Ascending aorta (tissue), 2 donors: Measurements from ENCODE around the gene NCK2. TPM values are rescaled to one million over a fixed set of nuclear protein-coding genes. Genes with fewer than 3 reads are reported as not detected.

ENCODE experiments used
- DNase-seq, 2 donors: peaks; one replicate each; pipeline ENCODE4 v3.0.0-alpha.2; 2019; ENCODE audit warnings: low spot score in 2 of 2
- H3K27ac ChIP-seq, 2 donors: fragments of 200-600 bp; sonication (generic); one replicate each; pipeline ENCODE4 v1.5.1; 2016 to 2017; ENCODE audit warnings: mild to moderate bottlenecking in 1 of 2
- H3K27me3 ChIP-seq: fragments of 200-600 bp; sonication (generic); one replicate; pipeline ENCODE4 v1.5.1; 2017
- H3K36me3 ChIP-seq, 2 donors: fragments of 200-600 bp; sonication (generic); one replicate each; pipeline ENCODE4 v1.5.1; 2016
- H3K4me1 ChIP-seq, 2 donors: fragments of 200-600 bp; sonication (generic); one replicate each; pipeline ENCODE4 v1.5.1; 2016 to 2017; ENCODE audit warnings: mild to moderate bottlenecking in 1 of 2
- H3K4me3 ChIP-seq, 2 donors: fragments of 200-600 bp; sonication (generic); one replicate each; pipeline ENCODE4 v1.5.1; 2016 to 2017; ENCODE audit warnings: mild to moderate bottlenecking in 1 of 2
- H3K9me3 ChIP-seq, 2 donors: fragments of 200-600 bp; sonication (generic); one replicate each; pipeline ENCODE4 v1.5.1; 2016
- intact Hi-C: fragments of 100-400 bp; cut with DNase I; formaldehyde crosslinking; loops from one replicate; pipeline ENCODE4 v1.15.1; 2023
- total RNA-seq: library from RNA; depleted of rRNA; stranded (reverse); fragments of >200 nt; gene quantifications from one replicate; pipeline ENCODE4 v1.1.0, GENCODE V29; 2016
- TF ChIP-seq, protein P1 (sequence below), 3 experiments: fragments of 200-600 bp in 2 of 3; fragments of 450-650 bp in 1 of 3; sonication (generic) in 2 of 3; IDR thresholded peaks; one replicate each; pipeline ENCODE4 v1.5.1; 2016 to 2019; ENCODE audit warnings: antibody characterized with exemption in 3 of 3, mild to moderate bottlenecking in 1 of 3, moderate library complexity in 1 of 3

Gene NCK2
- total RNA-seq, 1 donor from 2014 or later, result 57.6 TPM

DNA sequence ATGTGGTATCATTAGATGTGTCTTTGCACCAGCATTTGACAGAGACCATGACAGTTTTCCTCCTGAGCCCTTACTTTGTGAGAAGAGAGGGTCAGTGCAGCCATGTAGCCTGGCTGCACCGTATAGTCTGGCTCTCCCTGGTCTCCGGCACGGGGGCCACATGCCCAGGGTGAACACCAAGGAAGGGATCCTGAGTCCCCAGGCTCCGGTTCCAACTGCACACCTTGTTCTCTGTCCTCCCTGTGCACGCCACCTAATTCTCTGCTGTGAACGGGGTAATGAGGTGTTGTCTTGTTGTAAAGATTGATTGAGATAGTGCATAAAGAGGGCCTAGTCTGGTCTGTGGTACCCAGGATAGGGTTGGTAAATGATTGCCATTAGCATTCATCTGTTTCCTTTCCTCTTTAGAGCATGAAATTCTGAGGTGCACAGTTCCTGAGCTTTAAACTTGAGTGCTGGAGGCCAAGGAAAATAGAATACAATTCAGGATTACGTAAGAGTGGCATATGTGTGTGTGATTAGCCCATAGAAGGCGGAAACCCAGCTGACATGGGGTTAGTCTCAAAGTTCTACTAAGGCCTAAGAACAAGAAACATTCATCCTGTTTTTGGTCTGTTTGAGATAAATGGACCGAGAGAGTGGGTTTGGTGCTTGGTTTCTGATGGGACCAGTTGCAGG lies 55.5 kb downstream of the NCK2 start:
- Histone ChIP-seq H3K27me3 (no peaks in the 10 kb centered on the region), H3K4me3 (no peak overlapping the region), H3K4me1 (peaks cover 20 to 45% of the 10 kb centered on the region in 2 donors), H3K27ac (peak overlapping the region; percentile 26 to 38), H3K9me3 (no peaks in the 10 kb centered on the region), H3K36me3 (no peaks in the 10 kb centered on the region)
- intact Hi-C loops, result no loop called here
- TF ChIP-seq, protein P1, sequence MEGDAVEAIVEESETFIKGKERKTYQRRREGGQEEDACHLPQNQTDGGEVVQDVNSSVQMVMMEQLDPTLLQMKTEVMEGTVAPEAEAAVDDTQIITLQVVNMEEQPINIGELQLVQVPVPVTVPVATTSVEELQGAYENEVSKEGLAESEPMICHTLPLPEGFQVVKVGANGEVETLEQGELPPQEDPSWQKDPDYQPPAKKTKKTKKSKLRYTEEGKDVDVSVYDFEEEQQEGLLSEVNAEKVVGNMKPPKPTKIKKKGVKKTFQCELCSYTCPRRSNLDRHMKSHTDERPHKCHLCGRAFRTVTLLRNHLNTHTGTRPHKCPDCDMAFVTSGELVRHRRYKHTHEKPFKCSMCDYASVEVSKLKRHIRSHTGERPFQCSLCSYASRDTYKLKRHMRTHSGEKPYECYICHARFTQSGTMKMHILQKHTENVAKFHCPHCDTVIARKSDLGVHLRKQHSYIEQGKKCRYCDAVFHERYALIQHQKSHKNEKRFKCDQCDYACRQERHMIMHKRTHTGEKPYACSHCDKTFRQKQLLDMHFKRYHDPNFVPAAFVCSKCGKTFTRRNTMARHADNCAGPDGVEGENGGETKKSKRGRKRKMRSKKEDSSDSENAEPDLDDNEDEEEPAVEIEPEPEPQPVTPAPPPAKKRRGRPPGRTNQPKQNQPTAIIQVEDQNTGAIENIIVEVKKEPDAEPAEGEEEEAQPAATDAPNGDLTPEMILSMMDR (IDR thresholded peaks at IDR 0.05), result no peak
- DNase-seq, result no peak

DNA sequence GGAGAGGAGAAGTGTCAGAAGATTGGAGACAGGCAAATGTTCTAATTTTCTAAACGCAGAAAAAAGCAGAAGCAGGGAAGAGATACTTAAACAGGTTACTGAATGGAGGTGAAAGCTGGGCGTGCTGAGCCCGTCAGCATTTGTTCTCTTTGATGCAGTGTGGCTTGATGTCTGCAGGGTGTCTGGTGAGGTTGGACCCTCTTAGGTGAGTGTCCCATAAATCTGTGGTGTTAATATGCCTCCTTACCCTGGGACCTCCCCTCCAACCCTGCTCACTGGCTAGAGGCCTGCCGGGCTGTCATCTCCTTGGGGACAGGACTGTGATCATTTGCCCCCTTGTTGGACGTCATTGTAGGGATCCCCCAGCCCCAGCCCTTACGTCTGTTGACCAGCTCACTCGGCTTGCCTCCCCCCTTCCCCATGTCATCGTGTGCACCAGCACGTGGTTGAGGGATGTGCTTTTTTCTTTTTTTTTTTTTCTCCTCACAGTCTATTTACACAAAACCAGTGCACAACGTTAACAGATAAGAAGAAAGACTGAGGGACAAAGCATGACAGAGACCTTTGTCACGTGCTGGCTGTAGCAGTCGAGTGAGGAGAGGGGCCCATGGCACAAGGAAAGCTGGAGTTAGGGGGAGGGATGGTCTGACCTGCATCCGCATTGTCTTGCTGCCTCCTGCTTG lies 56.4 kb downstream of the NCK2 start:
- TF ChIP-seq, protein P1 (IDR thresholded peaks at IDR 0.05), result no peak
- DNase-seq, result no peak

DNA sequence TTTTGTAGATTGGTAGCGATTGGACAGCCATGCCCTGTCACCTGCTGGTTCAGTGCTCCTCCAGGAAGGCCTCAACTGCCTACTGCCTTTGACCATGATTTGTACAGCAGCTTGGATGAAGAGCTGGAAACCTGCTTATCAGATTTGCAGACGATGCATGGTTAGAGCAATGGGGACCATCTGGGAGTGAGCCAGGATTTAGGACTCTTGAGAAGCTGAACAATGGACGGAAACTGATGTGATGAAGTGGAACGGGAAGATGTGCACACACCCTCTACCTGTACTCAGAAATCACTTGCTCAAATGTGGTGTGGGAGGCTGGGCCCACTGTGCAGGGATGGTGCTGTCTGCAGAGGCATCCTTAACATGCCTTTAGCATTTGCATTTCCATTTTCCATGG lies 57.2 kb downstream of the NCK2 start:
- H3K9me3 ChIP-seq, result no peaks in the 10 kb centered on the region
- TF ChIP-seq, protein P1 (IDR thresholded peaks at IDR 0.05), result no peak
- no peak for DNase-seq
- no peak overlapping the region for H3K4me3 ChIP-seq
- intact Hi-C loops, result no loop called here
- H3K27me3 ChIP-seq, result no peaks in the 10 kb centered on the region
- no peak overlapping the region for H3K27ac ChIP-seq
- no peaks in the 10 kb centered on the region for H3K36me3 ChIP-seq
- H3K4me1 ChIP-seq, result peaks cover 14 to 32% of the 10 kb centered on the region in 2 donors

More for the DNA sequence above, 56.4 kb downstream of the NCK2 start:
- H3K9me3 ChIP-seq, result no peaks in the 10 kb centered on the region
- no peaks in the 10 kb centered on the region for H3K27me3 ChIP-seq
- H3K27ac ChIP-seq, result peak overlapping the region; percentile 26 to 38
- intact Hi-C loops, result no loop called here
- peaks cover 17 to 36% of the 10 kb centered on the region in 2 donors for H3K4me1 ChIP-seq
- no peak overlapping the region for H3K4me3 ChIP-seq
- H3K36me3 ChIP-seq, result no peaks in the 10 kb centered on the region

DNA sequence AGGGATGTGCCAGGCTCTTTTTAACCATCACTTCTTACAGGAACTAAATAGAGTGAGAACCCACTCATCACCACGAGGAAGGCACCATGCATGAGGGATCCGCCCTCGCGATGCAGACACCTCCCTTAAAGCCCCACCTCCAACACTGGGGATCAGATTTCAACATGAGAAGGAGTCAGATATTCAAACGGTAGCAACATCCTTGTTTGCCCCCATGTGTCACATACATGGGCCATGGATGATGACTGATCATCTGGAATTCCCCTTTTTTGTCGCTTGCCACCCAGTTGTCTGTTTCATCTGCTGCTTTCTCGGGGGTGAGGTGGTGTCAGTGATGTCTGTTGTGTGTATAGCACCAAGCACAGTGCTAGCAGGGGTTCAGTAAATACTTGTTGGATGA lies 57.9 kb downstream of the NCK2 start:
- TF ChIP-seq, protein P1 (IDR thresholded peaks at IDR 0.05), result no peak
- no peaks in the 10 kb centered on the region for H3K36me3 ChIP-seq
- H3K4me1 ChIP-seq, result peaks cover 10 to 27% of the 10 kb centered on the region in 2 donors

DNA sequence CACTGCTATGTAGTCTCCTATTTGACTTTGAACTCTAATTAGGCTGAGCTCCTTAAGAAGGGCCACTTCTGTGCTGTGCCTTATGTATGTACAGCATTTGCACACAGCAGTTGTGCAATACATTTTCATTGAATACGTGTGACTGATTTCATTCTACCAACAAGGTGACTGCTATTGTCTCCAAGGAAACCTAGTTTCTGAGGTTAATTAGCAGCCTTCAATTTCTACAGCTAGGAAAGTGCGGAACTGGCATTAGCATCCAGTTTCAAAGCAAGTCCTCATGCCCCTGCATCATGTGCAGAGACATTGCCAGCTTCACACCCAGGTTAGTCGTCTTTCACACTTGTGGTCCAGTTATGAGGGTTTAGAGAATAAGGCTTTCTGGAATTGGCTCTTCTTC lies 58.6 kb downstream of the NCK2 start:
- Histone ChIP-seq H3K4me1 (peaks cover 9 to 22% of the 10 kb centered on the region in 2 donors), H3K36me3 (no peaks in the 10 kb centered on the region), H3K27me3 (no peaks in the 10 kb centered on the region)

More for the DNA sequence above, 57.9 kb downstream of the NCK2 start:
- Histone ChIP-seq H3K4me3 (no peak overlapping the region), H3K27ac (no peak overlapping the region), H3K9me3 (no peaks in the 10 kb centered on the region), H3K27me3 (no peaks in the 10 kb centered on the region)
- no peak for DNase-seq
- intact Hi-C loops, result no loop called here

More for the DNA sequence above, 58.6 kb downstream of the NCK2 start:
- no peak overlapping the region for H3K4me3 ChIP-seq
- no peaks in the 10 kb centered on the region for H3K9me3 ChIP-seq
- intact Hi-C loops, result no loop called here
- TF ChIP-seq, protein P1 (IDR thresholded peaks at IDR 0.05), result no peak
- H3K27ac ChIP-seq, result no peak overlapping the region
- DNase-seq, result no peak
